GM12891 (cell line): ENCODE data around the gene VAV3.

Source experiments
- POLR2A ChIP-seq: IDR thresholded peaks from 2 replicates; pipeline ENCODE4 v1.6.1; 2011; ENCODE audit warnings: low read depth, low read length, control low read depth
- POLR2AphosphoS5 ChIP-seq: IDR thresholded peaks from 2 replicates; pipeline ENCODE4 v1.6.1; 2011; ENCODE audit warnings: low read depth, low read length, control low read depth
- SPI1 ChIP-seq: IDR thresholded peaks from 2 replicates; pipeline ENCODE4 v1.6.1; 2011; ENCODE audit warnings: low read depth, low read length, control low read depth
- TAF1 ChIP-seq: IDR thresholded peaks from 2 replicates; pipeline ENCODE4 v1.6.1; 2011; ENCODE audit warnings: low read depth, low read length, control low read depth

DNA sequence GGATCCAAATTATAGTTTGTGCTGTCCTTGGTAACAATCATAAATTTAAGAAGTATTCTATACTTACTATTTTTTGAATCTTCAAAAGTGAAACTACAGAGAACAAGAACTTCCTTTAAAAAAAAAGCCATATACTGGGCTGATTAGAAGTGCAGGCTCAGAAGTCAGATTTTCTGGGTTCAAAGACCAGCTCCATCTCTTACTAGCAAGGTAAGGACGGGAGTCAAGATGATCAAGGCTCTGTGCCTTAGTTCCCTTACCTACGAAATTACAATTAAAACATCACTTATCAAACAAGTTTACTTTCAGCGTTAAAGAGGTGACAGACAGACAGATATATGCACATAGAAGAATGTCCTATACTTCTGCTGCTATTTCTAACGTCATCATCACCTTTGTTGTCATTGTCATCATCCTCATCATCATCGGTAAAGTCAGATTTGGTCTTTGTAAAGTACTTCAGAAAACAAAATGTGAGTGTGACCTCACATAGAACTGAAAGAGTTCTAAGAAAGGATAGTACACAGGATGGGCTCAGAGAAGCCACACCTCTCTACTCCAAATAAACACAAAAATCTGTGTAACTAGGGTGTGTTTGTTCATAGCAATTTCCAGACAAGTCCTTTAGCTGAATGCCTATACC lies 178.7 kb downstream of the VAV3 start:
- TF ChIP-seq TAF1 (no peak), SPI1 (no peak), POLR2A (no peak), POLR2AphosphoS5 (no peak)
